NCI-H2196 treated with DMSO at 0.1 percent for 48 hours (cell line): ENCODE measurements around the gene MGAT3.
"Not testable (repeated sequence)": the region's sequence is repeated elsewhere in the genome, so short reads cannot be mapped to it uniquely, and the experiment has no call there.

Experiments used
- DNase-seq: peaks from one replicate; lab custom pipeline; 2025; ENCODE audit not compliant: unreplicated experiment; lab: John Stamatoyannopoulos, UW

Gene MGAT3, protein sequence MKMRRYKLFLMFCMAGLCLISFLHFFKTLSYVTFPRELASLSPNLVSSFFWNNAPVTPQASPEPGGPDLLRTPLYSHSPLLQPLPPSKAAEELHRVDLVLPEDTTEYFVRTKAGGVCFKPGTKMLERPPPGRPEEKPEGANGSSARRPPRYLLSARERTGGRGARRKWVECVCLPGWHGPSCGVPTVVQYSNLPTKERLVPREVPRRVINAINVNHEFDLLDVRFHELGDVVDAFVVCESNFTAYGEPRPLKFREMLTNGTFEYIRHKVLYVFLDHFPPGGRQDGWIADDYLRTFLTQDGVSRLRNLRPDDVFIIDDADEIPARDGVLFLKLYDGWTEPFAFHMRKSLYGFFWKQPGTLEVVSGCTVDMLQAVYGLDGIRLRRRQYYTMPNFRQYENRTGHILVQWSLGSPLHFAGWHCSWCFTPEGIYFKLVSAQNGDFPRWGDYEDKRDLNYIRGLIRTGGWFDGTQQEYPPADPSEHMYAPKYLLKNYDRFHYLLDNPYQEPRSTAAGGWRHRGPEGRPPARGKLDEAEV

DNA sequence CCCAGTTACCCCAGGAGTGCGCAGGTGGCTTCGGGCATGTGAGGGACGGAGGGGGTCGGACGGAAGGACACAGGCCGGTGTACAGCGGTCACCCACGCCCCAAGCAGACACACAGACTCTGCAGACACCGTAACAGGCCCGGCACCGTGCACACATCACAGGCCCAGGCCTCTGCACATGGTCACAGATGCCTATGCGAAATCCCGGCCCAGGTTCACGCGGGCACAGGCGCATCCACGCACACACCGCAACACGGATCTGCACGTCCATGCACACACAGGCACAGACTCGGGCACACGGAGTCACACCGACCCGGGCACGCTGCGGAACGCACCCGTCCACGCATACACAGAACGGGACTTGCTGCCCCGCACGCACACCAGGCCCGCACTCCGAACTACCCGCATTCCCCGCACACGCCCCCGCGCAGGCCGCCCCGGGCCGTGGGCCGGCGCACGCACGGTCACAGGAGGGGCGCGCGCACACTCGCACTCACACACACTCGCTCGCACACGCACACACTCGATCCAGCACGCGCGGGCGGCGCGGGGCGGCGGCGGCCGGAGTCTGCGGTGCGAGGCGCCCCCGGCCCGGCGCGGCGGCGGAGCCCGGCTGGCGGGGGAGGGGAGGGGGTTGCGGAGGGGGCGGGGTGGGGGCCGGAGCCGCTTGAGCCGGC, at the start of gene MGAT3:
MGAT3 (plus strand) TSS at position 491 of the 676 bp plus-strand sequence. CDS start 30,336 bp downstream, outside the sequence.
- no peak for DNase-seq

DNA sequence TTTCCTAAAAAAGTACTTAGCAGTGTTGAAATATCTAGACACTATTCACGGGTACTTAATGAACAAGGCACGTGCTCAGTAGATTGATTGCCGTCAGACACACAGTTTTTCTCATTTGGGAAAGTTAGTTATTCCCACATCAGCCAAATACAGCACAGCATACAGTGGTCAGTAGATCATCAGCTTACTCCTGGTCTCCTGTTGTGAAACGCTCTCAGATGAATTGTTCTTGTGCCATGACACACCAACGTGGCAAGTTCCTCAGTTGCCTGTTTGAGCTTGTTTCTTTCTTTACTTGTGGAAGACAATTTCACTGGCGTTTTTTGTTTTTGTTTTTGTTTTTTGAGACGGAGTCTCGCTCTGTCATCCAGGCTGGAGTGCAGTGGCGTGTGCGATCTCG, 48.6 kb upstream of the MGAT3 start:
- no peak for DNase-seq

DNA sequence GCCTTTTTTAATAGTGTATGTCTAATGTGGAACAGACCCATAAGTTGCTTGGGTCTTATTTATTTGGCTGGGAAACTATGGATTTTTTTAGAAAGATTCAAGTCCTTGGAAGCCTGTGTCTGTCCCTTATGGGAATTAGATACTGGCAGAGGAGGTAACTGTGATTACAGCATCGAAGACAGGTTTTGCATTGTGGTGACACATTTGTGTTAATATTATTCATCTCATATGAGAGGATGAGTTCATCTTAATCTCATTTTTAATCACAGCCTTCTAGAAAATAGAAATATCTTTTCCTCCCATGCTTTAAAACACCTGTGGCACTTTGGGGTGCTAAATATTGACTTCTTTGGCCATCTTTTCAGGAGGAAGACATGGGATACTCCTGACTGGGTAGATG, 48.0 kb upstream of the MGAT3 start:
- no peak for DNase-seq

DNA sequence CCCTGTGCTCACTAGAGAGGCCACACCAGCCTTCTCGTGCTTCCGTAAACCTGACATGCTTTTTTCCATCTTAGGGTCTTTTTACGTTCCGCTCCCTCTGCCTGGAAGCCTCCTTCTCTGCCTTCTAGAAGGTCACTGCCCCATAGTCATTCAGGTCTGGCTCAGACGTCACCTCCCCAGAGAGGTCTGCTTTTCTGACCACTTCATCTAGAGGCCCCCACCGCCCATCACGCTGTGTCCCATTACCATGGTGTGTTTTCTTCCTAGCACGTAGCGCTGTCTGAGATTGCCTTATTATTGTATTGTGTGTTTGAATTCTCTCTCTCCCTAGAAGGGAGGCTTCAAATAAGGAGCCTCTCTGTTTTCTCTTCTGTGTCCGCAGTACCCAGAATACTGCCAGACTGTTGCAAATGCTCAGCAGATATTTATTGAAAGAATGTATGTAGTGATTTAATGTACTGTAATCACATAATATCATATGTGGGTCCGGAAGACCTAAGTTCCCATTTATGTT, 47.2 kb upstream of the MGAT3 start:
- no peak for DNase-seq

DNA sequence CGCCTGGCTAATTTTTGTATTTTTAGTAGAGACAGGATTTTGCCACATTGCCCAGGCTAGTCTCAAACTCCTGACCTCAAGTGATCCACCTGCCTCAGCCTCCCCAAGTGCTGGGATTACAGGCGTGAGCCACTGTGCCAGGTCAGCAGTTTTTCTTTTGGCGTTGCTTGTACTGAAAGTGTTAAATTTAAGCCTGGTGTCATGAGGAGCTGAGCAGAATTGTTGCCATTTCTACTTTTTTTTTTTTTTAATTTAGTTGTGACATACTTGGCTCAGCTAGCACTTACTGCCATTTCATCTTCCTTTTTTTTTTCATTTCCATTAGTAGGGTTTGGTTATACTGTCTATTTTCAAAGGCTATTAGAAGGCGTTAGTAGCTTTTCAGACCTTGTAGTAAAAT, 46.5 kb upstream of the MGAT3 start:
- DNase-seq, result no peak

DNA sequence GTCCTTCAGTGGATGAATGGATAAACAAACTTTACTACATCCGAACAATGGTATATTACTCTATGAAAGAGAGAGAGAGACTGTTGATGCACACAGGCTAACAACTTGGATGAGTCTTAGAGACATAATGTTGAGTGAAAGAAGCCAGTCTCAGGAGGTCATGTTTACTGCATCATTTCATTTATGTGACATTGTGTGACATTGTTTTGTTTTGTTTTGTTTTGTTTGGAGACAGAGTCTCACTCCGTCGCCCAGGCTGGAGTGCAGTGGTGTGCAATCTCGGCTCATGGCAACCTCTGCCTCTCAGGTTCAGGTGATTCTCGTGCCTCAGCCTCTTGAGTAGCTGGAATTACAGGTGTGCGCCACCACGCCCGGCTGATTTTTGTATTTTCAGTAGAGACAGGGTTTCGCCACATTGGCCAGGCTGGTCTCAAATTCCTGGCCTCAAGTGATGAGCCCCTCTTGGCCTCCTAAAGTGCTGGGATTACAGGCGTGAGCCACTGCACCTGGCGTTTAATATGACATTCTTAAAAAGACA, 44.9 kb upstream of the MGAT3 start:
- DNase-seq, result not testable (repeated sequence)

DNA sequence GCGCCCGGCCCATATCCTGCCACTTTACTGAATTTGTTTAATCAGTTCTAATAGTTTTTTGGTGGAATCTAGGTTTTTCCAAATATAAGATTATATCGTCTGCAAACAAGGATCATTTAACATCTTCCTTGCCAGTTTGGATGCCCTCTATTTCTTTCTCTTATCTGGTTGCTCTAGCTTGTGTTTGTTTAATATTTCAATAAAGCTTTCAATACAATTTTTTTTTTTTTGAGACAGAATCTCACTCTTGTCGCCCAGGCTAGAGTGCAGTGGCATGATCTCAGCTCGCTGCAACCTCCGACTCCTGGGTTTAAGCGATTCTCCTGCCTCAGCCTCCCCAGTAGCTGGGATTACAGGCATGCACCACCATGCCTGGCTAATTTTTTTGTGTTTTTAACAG, 43.6 kb upstream of the MGAT3 start:
- not testable (repeated sequence) for DNase-seq

DNA sequence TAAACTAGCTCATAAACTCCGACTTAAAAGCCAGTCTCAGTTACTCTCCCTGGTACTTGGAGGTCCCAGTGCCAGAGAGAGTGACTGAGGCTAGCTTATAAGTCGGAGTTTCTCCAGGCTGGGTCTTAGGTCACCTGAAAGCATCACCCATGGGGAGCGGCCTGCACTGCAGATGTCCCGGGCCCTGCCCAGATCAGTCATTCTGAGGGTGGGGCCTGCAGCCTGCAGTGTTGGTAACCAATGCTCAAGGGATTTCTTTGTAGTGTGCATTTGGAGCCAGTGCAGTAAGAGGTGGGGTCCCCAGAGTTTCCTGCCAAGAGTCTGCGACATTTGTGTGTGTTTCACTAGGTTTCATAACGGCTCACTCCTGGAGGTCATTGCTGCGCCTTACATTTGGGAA, 42.4 kb upstream of the MGAT3 start:
- no peak for DNase-seq

DNA sequence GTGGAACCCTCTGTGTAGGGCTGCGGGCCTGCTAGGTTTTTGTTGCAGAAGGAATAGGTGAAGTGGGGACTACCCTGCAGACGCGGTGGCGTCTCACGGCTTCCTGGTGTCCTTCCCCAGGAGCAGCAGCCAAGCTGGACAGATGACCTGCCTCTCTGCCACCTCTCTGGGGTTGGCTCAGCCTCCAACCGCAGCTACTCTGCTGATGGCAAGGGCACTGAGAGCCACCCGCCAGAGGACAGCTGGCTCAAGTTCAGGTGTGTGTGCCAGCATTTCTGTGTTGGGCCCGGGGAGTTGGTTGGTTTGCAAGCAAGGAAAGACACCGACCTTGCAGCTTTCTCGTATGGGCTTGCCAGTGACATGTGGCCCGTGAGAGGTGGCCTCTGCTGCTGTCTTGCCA, 41.9 kb upstream of the MGAT3 start:
- no peak for DNase-seq

DNA sequence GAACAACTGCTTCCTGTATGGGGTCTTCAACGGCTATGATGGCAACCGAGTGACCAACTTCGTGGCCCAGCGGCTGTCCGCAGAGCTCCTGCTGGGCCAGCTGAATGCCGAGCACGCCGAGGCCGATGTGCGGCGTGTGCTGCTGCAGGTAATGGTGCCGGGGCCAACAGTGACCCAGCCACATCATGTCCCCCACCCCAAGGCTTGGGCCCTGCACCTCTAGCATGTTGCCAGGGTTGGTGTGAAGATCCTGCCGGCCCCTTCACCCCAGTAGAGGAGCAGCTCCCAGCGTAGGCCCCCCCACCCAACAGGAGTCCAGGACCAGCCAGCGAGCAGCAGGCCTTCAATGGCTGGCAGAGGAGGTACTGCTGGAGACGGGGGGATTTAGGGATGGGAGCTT, 41.3 kb upstream of the MGAT3 start:
- no peak for DNase-seq

DNA sequence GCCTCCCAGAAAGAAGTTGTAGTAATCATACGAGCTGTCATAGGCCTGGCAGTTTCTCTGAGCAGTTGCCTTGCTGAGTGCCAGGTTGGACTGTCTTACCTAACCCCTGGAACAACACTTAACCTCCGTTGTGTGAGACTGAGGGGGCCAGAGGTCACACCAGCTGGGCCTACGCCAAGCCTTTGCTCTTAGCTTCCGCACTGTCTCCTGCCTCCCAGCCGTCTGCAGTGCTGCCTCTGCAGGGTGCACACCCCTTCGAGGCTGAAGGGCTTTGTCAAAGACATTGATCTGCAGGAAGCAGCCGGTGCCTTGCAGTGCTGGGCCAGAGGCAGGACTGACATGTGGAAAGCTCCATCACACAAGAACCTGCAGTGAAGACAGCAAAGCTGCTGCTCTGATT, 40.5 kb upstream of the MGAT3 start:
- DNase-seq, result no peak

DNA sequence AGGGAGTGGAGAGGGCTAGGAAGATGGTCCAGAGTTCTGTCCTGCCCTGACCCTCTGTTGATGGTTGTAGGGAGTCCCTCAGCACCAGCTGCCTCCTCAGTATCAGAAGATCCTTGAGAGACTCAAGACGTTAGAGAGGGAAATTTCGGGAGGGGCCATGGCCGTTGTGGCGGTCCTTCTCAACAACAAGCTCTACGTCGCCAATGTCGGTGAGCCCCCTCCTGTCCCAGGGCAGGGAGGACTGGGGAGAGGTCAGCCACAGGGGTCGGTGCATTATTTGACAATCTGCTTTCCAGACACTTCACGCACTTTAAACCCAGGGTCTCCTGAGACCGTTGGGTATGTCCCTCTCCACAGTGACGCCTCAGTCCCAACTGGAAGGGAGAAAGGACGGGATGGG, 39.2 kb upstream of the MGAT3 start:
- DNase-seq, result no peak

DNA sequence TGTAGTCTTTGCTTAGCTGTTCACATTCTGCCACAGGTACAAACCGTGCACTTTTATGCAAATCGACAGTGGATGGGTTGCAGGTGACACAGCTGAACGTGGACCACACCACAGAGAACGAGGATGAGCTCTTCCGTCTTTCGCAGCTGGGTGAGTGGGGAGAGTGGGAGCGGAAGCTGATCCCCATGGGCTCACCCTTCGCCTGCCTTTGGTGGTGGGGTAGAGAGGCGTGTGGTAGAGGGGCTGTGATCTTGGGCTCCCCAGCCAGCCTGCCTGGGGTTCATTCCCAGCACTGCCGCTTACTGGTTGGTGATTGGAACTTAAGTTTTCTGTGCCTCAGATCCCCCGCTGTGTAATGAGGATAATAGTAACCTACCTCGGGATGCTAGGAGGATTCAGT, 38.1 kb upstream of the MGAT3 start:
- DNase-seq, result no peak

DNA sequence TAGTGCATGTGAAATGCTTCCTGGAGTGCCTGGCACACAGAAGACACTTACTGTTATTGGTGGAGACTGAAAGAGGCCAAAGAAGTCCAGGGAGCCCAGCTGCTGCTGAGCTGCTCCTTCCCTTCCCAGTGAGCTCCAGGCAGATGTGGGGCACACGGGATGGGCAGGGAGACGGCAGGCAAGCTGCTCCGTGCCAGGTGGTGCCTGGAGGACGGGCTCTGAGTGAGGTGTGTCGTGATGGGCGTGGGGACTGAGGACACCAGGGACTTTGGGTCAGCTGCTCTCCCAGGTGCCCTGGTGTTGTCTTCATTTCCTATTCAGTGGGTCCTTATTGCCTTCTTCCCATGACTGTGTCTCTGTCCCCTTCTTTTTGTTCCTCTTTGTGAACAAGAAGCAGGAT, 37.7 kb upstream of the MGAT3 start:
- no peak for DNase-seq

DNA sequence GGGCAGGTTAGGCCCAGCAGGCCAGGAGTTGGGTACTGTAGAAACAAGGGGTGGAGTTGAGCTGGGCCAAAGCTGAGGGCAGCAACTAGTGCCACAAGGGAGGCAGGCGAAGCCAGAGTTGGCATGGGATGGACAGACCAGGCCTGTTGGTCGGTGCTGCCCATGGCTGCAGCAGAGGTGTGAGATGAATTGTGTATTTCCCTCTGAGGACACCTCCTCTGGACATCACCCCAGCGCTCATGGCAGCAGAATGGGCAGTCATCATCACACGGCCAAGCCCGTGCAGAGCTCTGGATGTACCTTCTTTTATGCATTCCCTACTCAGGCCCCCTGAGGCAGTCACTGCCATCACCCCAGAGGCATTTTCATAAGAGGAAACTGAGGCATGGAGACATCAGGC, 36.9 kb upstream of the MGAT3 start:
- no peak for DNase-seq

DNA sequence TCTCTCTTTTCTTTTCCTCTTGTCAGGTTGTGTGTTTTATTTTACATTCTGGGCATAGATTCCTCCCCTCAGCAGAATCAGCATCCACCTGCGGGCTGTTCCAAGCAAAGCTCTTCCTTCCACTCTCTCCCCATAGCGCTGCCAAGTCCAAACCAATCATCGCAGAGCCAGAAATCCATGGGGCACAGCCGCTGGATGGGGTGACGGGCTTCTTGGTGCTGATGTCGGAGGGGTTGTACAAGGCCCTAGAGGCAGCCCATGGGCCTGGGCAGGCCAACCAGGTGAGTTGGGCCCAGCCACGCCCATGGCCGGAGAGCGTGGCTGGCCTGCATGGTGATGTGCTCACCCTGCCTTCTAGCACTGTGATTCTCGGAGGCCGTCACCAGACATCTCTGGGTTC, 35.1 kb upstream of the MGAT3 start:
- DNase-seq, result no peak

DNA sequence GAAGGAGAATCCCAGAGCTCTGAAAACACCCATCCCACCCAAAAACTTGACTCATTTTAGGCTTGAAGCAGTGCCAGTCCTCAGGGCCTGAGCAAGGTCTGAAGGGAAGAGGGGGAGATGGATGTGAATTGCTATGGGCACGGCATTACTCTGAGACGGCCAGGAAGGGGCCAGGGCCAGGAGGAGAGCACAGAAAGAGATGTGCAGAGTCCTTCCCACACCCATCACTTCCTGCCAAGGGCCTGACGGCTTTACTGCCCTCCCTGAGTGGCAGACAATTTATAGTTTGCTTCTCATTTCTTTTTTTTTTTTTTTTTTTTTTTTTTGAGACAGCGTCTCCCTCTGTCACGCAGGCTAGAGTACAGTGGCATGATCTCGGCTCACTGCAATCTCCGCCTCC, 34.7 kb upstream of the MGAT3 start:
- DNase-seq, result no peak

DNA sequence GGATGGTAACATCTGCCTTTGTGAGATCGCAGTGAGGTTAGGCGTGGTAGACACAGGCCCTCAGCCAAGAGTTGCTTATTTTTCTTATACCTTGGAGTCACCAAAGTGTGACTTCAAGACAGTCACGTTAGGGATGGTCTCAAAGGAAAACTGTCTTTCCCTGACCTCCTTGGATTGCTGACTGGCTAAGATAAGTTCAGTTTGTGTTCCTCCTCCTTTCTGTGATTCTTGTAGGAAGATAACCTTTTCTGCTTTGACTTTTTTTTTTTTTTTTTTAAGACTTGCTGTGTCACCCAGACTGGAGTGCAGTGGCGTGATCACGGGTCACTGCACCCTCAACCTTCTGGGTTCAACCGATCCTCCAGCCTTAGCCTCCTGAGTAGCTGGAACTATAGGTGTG, 34.1 kb upstream of the MGAT3 start:
- DNase-seq, result no peak

DNA sequence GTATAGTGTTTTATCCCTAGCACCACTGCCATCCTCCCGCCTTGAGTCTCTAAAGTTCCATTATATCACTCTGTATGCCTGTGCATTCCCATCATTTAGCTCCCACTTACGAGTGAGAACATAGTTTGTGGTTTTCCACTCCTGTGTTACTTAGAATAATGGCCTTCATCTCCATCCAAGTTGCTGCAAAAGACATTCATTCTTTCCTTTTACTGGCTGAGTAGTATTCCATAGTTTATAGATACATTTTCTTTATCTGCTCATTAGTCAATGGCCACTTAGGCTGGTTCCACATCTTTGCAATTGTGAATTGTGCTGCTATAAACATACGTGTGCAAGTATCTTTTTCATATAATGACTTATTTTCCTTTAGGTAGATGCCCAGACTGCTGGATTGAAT, 32.8 kb upstream of the MGAT3 start:
- no peak for DNase-seq

DNA sequence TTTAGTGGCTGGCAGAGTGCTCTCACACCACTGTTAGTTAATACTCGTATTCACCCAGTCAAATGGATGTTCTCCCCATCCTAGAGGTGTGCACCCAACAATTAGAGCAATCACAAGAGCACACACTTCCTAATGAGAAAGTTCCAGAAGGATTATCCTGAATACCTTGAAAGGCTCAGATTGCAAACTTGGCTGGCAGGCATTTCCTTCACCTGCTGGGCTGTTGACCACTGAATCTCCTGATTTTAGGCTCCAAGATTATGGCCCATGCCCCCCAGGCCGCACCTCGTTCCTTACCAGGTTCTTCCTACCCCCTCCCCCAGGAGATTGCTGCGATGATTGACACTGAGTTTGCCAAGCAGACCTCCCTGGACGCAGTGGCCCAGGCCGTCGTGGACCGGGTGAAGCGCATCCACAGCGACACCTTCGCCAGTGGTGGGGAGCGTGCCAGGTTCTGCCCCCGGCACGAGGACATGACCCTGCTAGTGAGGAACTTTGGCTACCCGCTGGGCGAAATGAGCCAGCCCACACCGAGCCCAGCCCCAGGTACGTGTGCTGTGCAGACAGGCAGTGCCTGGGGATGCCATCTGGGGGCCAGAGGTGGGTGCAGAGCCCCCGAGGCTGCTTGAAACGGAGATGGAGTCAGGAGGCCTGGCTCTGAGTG, 30.3 kb upstream of the MGAT3 start:
- no peak for DNase-seq
